Measurements from ENCODE around the gene PARL. TPM values are rescaled to one million over a fixed set of nuclear protein-coding genes. Genes with fewer than 3 reads are reported as not detected.

PARL gene
- total and polyA plus RNA-seq, 2 of the 8 experiments (the other 6 are each of a cell fraction or from before 2014, with no cell fraction given): 62.7 to 85.0 TPM

DNA sequence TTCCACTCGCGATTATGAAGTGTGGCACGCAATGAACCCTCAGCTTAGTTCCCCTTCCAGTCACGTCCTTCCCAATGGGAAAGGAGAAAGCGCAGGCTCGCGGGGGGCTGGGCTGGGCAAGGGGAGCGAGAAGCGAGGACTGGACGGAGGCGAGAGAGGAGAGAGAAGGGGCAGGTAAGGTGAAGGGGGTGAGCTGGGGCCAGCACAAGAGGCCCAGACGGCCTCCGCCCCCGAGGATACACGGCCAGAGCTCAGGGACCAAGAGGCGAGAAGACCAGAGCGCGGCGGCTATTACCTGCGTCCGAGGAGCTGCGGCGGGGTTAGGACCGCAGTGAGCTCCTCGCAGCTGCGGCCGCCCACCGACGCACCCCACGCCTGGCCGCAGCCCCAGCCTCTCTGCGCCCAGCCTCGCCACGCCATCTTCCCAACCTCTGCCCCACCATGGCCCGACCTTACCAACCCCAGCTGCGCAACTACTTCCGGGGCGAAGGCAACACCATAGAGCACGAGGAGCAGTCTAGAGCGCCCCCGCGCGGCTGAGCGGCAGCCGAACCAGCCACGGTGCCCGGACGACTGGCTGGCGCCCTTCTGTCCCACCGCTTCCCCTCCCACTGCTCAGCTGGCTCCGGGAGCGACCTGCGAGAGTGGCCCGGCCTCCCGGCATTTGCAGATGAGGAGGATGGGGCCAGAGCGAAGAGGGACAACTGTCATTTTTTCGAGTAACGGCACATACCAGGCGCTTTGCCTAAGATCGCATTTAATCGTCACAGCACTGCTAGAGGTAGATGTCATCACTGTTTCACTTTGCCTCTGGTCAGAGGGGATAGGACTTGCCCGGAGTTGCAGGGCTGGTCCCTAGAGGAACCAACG, at the start of gene PARL (continued):
- TF ChIP-seq, protein P1, sequence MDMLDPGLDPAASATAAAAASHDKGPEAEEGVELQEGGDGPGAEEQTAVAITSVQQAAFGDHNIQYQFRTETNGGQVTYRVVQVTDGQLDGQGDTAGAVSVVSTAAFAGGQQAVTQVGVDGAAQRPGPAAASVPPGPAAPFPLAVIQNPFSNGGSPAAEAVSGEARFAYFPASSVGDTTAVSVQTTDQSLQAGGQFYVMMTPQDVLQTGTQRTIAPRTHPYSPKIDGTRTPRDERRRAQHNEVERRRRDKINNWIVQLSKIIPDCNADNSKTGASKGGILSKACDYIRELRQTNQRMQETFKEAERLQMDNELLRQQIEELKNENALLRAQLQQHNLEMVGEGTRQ (IDR thresholded peaks at IDR 0.05; ENCODE audit: low read length): no peak
- no peak for TF ChIP-seq SRF (IDR thresholded peaks at IDR 0.05; ENCODE audit: low read depth, low read length)
- TF ChIP-seq JUND (IDR thresholded peaks at IDR 0.05; ENCODE audit: low read length): peak; percentile 48; the same call in 1 of the 2 replicates
- peak; percentile 57 for TF ChIP-seq TAF7 (optimal IDR thresholded peaks at IDR 0.05; ENCODE audit: borderline replicate concordance, low read depth, low read length)
- 0 out of 2 replicates have a peak, but pooled peaks have one; percentile 15 for TF ChIP-seq TEAD4 (IDR thresholded peaks at IDR 0.05; ENCODE audit: low read depth, low read length)
- TF ChIP-seq BCL11A (IDR thresholded peaks at IDR 0.05; ENCODE audit: low read depth in 2 of 2, low read length in 2 of 2): no peak
- TF ChIP-seq ATF3 (IDR thresholded peaks at IDR 0.05; ENCODE audit: insufficient read depth, low read depth, low read length): no peak
- peak; percentile 95 for TF ChIP-seq POLR2AphosphoS5 (IDR thresholded peaks at IDR 0.05; ENCODE audit: low read depth, low read length)
- TF ChIP-seq NANOG (IDR thresholded peaks at IDR 0.05; ENCODE audit: insufficient read depth, low read depth, low read length, poor library complexity, severe bottlenecking): peak; percentile 52
- no peak for TF ChIP-seq ATF2 (IDR thresholded peaks at IDR 0.05; ENCODE audit: low read length)

Data from H1 (cell line).